Retinal pigment epithelial cell (primary cell): ENCODE results near the gene BRME1.
A peak's percentile ranks its signal among the peaks of the same experiment; 100 is the strongest.

Experiments
- DNase-seq: peaks from one replicate; pipeline ENCODE4 v3.0.0-alpha.2; 2010; ENCODE audit warnings: low read depth
- H3K4me3 ChIP-seq: 2 replicates; pipeline ENCODE4 v1.5.1; 2011; ENCODE audit warnings: mild to moderate bottlenecking, low read length, control low read depth, moderate library complexity
- CTCF ChIP-seq: conservative IDR thresholded peaks from 2 replicates; pipeline ENCODE4 v1.5.1; 2011; ENCODE audit warnings: low read depth, low read length, control low read depth, inconsistent platforms

The BRME1 gene

GRCh38 chr19:13875824-13876223 is 30.1 kb downstream of the BRME1 start:
- no peak for TF ChIP-seq CTCF

GRCh38 chr19:13873834-13874515 is 31.9 kb downstream of the BRME1 start:
- no peak overlapping the region for H3K4me3 ChIP-seq
- TF ChIP-seq CTCF: no peak
- no peak for DNase-seq

More at GRCh38 chr19:13875824-13876223, 30.1 kb downstream of the BRME1 start:
- no peak overlapping the region for H3K4me3 ChIP-seq
- no peak for DNase-seq

- peak; percentile 36 for TF ChIP-seq CTCF
- no peak for DNase-seq
- H3K4me3 ChIP-seq: peak overlapping the region; percentile 53
Measured at GRCh38 chr19:13872695-13873389, 33.1 kb downstream of the BRME1 start.

GRCh38 chr19:13872339-13872694 is 33.6 kb downstream of the BRME1 start:
- peak overlapping the region; percentile 53 for H3K4me3 ChIP-seq
- no peak for DNase-seq
- no peak for TF ChIP-seq CTCF

GRCh38 chr19:13870873-13871272 is 35.0 kb downstream of the BRME1 start:
- no peak for DNase-seq
- no peak overlapping the region for H3K4me3 ChIP-seq
- no peak for TF ChIP-seq CTCF

GRCh38 chr19:13869281-13869680 is 36.6 kb downstream of the BRME1 start:
- no peak for TF ChIP-seq CTCF

GRCh38 chr19:13868663-13869062 is 37.3 kb downstream of the BRME1 start:
- no peak for TF ChIP-seq CTCF
- no peak overlapping the region for H3K4me3 ChIP-seq
- no peak for DNase-seq

More at GRCh38 chr19:13869281-13869680, 36.6 kb downstream of the BRME1 start:
- no peak for DNase-seq
- H3K4me3 ChIP-seq: no peak overlapping the region
